Left colon (tissue), 2 donors: ENCODE measurements around the gene P2RY6. TPM values are rescaled to one million over a fixed set of nuclear protein-coding genes. Genes with fewer than 3 reads are reported as not detected.

ENCODE experiments used
- ATAC-seq: fragments of 200-7000 bp; cut with Tn5 transposase; one replicate; pipeline ENCODE4 v1.9.1; 2020; ENCODE audit warnings: mild to moderate bottlenecking, moderate library complexity
- DNase-seq, 2 donors: peaks; one replicate each; pipeline ENCODE4 v3.0.0-alpha.2; 2020
- intact Hi-C, 2 donors: fragments of 100-400 bp; cut with DNase I in 1 of 2; cut with micrococcal nuclease in 1 of 2; formaldehyde crosslinking; loops; one replicate each; pipeline versions ENCODE4 v1.11.2 to v1.14.0; 2022; cut with DNase I, micrococcal nuclease
- total RNA-seq, 2 donors: library from RNA; stranded (reverse); fragmentation: NEBNext Ultra II Directional; extraction: Animal tissue kit (Norgen Biotek cat#: 25700); gene quantifications; one replicate each; pipeline ENCODE4 v1.2.1, GENCODE V29; 2021
- donor health status: DM: no; HTN: no; CAD: no.
- donor health status: DM: yes; HTN: yes; CAD: no.

Gene P2RY6
- total RNA-seq, 2 donors from 2014 or later = 1.5 to 1.8 TPM

DNA sequence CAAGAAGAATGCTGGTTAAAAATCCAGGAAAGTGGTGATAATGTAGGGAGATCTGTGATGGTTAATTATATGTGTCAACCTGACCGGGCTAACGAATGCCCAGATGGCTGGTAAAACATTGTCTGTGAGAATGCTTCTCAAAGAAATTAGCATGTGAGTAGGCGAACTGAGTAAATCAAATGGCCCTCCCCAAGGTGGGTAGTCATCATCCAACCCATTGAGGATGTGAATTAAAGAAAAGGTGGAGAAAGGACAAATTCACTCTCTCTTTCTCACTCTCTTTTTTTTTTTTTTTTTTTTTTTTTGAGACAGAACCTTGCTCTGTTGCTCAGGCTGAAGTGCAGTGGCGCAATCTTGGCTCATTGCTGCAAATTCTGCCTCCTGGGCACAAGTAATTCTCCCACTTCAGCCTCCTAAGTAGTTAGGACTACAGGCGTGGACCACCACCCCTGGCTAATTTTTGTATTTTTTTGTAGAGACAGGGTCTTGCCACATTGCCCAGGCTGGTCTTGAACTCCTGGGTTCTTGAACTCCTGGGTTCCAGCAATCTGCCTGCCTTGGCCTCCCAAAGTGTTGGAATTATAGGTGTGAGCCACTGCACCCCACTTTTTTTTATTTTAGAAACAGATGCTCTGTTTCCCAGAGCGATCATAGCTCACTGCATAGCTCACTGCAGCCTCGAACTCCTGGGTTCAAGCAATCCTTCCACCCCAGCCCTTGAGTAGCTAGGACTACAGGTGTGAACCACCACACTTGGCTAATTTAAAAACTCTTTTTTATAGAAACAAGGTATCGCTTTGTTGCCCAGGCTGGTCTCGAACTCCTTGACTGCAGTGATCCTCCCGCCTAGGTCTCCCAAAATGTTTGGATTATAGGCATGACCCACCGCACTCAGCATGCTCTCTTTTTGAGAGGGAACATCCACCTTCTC lies 22.0 kb upstream of the P2RY6 start:
- ATAC-seq (peak; percentile 15), DNase-seq (peak in 1 of 2 donors; percentile 10)
- intact Hi-C loops = no loop called here

DNA sequence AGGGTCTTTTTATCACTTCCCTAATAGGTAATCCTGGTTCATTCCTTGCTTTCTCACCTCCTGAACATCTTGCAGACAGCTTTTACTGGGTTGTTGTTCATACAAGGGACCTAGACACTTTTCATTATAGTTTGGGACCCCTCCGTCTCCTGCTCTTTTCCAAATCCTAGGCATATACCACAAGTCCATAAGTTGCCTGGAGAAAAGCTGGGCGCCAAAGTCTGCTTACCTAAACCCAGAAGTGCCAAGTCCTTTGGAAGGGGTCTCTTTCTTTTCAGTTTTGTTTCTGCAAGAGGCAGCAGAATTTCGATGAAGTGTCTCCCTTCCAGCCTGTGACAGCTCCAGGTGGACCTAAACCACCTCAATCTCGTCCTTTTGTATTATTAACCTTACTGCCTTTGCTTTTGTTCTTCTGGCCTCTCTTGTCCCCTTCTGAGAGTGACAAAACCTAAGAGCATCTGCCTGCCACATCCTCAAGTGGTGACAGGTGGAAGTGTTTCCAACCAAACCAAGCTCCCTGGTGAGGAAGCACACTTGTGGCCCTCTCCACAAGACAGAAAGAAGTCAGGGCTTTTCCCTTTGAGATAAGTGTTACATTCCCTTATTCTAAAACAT lies 19.5 kb upstream of the P2RY6 start:
- intact Hi-C loops = no loop called here
- DNase-seq (peak in 1 of 2 donors; percentile 14), ATAC-seq (peak; percentile 43)

DNA sequence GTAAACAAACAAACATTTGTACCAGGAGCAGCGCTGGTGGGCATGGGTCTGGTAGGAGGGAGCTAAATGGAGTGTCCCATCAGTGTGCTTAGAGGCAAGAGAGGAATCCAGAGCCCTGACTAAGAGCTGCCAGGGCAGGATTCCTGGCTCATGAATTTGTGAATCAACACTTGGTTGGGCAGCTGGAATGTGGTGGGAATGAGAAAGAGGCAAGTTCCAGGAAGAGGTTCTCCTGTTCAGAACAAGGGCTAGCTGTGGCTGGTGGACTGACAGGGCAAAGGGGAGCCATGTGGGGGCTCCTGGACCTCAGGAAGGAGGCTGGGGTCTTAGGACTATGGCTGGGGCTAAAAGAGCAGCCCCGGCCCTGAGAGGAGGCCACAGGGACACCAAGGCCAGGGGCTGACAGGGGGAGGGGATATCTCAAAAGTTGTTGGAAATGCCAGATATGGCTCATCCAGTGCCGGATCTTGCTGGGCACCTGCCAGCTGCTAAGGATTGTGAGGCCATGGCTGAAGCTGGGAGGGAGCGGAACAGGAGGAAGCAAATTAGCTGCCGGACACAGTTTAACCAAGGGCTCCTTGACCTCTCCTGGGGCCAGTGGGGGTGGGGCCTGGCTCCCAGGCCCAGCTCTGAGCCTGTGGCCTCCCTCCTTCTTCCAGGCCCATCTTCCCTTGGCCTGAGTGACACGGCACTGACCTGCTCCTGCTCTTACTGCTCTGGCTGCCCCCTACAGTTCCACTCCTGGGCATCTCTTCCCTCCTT lies 14.6 kb upstream of the P2RY6 start:
- ATAC-seq = no peak
- intact Hi-C loops = no loop called here
- peak in 1 of 2 donors; percentile 6 for DNase-seq

DNA sequence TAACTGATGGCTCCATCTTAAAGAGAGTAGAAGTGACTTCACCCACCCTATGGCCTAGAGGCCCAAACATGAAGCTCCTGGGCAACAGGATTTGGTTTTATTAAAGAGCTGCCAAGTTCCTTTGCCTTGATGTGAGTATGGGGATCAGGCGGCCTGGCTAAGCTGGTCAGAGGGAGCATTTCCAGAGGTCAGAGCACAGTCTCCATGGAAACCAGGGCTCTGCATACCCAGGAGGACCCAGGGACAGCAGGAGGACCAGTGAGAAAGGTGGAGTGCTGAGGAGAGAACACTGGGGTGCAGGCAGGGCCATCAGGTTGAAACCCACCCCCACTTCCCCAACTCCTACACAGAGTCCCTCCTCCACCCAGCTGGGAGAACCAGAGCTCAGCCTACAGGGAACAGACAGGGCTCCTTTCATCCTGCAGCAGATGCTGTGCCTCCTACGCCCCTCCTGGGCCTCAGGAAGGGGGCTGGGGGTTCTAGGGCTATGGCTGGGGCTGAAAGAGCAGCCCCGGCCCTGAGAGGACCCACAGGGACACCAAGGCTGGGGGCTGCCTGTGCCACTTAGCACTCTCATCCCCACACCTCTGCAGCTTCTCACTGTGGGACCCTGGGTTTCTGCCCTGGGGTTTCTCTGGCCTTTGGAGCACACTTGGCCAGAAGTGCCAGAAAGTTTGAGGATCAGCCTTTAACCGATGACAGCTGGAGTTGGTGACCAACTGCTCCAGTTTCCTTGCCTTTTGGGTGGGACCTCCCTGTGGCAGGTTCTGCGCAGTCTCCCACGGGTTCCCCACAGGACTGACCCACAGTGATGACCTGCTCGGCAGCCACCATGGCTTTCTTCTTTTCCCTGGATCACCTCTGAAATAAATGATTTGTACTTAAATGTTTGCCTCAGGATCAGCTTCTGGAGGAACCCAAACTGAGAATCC lies 13.8 kb upstream of the P2RY6 start:
- ATAC-seq = no peak
- DNase-seq = no peak
- intact Hi-C loops = no loop called here

DNA sequence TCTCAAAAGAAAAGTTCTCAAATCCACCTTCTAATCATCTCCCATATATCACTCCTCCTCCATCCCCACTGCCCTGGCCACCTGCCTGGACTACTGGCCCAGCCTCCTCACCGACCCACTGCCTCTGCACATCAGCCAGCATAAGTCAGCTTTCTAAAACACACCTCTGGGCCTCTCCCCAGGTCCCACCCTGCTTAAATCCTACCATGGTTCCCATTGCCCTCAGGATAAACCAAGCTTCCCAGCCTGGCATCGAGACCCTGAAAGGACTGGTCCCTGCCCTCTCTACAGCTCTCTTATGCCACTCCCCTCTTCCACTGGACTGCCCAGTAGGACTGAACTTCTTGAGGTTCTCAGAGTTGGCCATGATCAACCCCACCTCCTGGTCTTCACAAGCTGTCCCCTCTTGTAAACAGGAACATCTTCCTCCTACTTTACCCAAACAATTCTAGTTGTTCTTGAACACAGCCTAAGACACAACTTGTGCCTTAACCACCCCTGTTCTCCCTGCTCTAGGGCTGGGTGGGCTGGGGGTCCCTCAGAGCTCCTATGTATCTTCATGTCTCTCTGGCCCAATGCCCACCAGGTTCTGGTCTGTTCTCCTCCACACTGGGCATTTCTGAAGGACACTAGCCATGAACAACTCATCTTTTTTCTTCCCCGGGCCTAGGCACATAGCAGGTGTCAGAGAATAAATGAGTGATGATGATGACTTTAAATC lies 12.6 kb upstream of the P2RY6 start:
- DNase-seq (no peak), ATAC-seq (no peak)
- intact Hi-C loops = no loop called here

DNA sequence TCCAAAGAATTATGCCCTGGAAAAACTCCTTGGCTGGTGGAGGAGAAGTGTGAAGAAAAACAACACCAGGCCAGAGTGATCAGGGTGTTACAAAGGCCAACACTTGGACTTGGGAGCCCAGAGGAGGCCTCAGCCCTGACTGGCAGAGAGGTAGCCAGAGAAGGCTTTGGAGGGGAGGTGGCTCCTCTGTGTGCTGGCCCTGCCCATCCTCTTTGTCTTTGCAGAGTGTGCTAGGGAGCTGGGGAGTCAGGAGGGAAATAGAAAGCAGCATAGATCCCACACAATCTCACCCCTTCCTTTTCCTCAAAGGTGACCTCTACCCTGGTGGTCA lies 12.0 kb upstream of the P2RY6 start:
- intact Hi-C loops = no loop called here
- no peak for ATAC-seq
- DNase-seq = no peak

DNA sequence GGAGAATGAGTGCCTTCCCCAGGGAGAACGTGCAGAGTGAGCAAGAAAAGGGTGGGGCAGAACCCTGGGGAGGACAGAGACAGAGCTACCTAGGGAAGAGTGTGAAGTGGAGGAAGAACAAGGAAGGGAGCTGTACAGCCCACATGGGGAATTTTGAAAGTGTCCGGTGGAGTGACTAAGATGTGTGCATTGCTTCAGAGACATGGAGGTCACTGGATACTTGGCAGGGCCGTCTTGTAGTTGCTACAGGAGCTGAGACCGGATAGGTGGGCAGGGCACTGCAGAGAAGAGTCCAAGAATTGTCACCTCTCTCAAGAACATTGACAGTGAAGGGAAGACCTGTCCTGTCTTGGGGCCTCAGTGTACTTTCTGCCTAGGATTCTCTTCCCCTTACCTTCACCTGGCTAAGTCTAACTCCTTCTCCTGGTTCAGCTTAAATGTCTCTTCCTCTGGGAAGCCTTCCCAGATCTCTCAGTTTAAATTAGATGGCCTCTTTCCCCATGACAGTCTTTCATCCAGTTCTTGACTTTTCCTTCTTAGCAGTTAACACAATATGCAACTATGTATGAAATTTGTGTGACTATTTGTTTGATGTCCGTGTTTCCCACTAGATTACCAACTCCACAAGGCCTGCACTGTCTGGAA lies 9.2 kb upstream of the P2RY6 start:
- intact Hi-C loops = no loop called here
- no peak for DNase-seq
- ATAC-seq = no peak

DNA sequence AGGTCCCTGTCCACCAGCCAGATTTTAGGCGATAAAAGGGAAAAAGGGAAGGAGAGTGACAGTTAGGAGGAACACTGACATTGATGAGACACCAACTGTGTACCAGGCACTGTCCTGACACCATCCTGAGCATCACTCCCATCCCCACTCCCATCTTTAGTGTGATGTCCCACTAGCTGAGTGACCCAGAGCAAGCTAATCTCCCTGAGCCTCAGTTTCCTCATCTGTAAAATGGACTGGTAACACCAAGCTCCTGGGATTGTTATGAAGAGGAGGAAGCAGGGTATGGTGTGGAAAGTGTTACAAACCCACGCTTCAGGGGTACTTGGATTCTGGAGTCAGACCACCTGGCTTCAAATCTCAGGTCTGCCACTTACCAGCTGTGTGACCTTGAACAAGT lies 8.5 kb upstream of the P2RY6 start:
- intact Hi-C loops = no loop called here
- ATAC-seq (no peak), DNase-seq (no peak)

DNA sequence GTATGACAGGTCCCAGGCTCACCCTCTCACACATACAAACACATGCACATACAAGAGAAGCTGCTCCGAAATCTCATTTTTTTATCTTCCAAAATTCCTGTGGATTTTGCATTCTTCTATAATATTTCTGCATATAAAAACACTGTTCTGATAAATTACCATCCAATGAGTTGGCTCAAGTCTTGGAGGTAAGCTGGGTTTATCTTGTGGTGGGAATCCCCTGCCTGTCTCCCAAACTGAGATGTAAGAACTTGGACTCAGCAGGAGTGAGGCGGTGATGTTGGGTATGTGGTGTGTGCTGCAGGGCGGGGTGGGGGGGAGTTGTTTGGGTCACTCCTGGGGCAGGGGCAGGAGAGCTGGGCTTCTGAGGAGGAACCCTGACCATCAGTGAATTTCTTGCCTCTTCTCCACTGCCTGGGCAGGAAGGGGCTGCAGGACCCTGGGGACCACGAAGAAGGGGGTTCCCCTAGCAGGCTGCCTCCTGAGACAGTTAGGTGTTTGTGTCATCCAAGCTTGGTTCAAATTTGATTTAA lies 6.8 kb upstream of the P2RY6 start:
- no peak for DNase-seq
- ATAC-seq = no peak
- intact Hi-C loops = no loop called here

DNA sequence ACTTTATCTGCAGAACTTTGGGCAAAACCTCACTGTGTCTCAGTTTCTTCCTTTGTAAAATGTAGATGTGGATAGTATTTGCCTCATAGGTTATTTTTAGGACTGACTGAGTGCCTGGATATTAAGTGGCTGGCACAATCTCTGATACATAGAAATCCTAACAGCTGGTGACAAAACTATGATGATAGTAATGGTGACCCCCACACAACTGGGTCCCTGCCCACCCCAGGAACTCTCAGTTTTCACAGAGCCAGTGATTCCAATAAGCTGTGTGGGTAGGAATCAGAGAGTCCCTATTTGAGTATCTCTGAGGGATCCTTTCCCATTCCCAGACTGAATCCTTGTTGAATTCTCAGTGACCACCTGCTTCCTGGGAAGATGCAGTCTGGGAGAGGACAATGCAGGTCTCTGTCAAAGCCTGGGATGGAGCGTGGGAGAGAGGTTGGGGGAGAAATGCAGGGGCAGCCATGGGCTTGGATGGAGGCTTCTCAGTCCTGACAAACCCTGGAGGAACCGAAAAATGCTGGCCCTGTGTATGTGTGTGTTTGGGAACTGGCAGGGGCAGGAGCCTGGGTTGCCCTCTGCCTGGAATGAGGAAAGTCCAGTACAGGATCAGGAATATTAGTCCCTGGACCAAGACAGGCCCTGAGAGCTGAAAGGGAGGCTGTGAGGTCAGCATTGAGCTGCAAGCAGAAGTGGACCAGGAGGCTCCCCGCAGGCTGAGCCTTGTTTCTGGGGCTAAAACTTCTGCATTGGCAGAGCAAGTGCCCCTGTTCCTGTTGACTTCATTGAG lies 6.1 kb upstream of the P2RY6 start:
- intact Hi-C loops = no loop called here
- ATAC-seq (no peak), DNase-seq (no peak)

DNA sequence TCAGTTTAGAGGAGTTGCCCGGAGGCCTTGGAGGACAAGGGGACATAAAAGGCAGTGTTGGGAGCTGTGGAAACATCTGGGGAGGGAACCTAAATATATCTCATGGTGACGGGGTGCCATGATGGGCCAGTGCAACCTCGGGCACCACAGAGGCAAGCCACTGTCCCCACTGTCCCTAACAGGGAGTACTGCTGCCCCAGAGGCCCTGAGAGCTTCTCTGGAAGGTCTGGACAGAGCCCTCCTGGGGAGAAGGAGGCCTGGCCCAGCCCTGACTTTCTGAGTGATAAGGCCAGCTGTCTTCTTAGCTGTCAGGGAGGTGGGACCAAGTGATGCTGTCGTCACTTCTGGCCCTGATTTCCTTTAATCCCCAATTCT lies 5.5 kb upstream of the P2RY6 start:
- no peak for DNase-seq

DNA sequence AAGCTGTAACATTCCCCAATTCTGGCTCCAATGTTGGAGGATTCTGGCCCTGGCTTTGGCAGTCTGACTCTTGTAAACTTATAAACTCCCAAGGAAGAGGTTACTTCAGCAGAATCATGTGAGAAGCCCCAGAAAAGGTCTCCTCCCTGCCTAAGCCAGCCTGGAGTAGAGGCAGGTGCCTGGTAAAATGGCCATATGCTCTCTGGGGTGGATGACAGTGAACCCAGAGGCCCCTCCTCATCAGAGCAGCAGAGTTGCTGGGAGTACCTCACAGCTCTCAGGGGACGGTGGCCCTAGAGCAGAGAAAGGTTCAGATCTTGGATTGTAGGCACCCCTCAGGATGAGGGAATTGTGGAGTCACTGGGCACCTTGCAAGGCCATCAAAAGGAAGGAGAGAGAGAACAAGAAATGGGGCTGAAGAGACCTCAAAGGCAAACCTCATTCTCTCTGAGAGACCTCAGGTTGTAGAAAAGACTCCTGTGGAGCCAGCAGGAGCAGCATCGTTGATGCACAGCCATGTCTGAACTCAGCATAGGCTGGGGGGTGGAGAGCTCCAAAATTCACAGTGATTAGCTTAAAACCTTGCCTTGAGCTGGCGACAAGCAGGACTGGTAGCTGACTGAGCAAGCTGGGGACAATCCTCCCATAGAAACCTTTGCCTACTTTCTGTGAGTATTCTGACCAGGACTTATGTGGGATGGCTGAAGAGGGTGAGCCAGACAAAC lies 4.9 kb upstream of the P2RY6 start:
- no peak for DNase-seq
- no peak for ATAC-seq
- intact Hi-C loops = no loop called here

More for the DNA sequence above, 5.5 kb upstream of the P2RY6 start:
- no peak for ATAC-seq
- intact Hi-C loops = no loop called here

DNA sequence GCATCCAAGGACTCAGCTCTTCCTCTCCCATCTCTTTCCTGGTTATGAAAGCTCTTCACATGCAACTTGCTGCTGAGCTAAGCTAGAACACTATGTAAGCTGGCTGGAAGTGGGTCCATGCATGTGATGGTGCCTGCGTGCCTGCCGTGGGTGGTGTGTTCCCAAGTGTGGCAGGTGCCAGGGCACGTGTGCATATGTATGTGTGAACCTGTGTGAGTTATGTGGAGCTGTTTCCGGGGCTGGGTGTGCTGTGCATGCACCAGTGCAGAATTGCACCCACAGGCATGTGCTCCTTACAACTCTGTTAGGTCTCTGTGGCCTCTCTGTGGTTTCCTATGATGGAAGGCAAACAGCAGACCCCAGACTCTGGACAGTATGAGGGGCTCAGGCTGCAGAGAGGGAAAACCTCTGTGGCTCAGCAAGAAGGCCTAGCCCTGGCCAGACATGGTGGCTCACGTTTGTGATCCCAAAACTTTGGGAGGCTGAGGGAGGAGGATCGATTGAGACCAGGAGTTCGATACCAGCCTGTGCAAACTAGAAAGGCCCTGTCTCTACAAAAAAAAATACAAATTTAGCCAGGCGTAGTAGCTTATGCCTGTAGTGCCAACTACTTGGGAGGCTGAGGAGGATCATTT lies 4.1 kb upstream of the P2RY6 start:
- DNase-seq (no peak), ATAC-seq (no peak)
- intact Hi-C loops = no loop called here

DNA sequence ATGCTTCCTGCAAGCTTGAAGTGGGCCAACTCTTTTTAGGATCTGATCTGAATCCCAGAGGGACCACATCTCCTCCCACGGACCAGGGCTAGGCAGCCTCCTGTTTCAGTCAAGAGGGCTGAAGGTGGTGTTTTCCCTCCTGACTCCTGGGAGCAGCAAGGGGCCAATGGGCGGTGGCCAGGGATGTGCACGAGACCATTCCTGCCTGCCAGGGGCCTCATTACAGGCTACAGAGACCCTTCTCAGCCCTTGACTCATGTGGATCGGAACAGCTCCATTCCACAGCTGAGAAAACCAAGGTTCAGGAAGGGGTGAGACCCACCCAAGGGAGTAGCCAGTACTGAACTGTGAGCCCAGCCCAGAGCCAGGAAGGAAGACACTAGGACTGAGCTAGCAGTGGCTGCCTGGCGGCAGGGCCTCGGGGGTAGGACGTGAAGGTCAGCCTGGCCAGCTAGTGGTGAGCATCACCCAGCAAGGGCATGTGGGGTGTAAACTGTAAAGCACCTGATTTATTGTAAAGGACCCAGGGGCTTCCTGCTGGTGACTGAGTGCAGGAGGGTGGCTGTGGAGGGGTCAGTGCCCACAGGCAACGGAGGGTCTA lies 3.4 kb upstream of the P2RY6 start:
- intact Hi-C loops = no loop called here
- ATAC-seq (no peak), DNase-seq (no peak)

DNA sequence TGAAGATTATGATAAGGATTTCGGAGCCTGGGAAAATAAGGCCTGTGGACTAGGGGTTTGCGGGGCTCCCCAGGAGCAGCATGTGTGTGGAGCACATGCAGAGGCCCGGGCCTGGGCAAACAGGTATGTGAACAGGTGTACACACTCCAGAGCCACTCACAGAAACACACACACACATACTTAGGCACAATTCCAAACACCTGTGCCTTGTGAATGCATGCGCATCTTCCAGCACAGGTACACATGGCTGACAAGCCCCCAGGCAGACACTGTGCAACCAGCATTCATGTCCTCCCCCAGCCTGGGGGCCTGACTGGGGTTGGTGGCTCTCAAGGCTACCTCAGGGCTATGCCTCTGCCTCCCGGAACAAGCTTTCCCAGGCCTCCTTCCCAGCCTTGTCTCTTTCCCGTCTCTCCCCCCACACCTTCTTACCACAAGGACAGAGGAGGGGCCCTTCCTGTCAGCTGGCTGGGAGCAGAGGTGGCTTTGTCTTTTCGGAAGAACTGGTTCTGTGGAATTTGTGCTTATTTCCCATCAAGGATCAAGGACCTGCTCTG lies 2.6 kb upstream of the P2RY6 start:
- DNase-seq = no peak
- intact Hi-C loops = no loop called here
- ATAC-seq = peak; percentile 34
